GM10248 (cell line): ENCODE results near the gene SLCO3A1.

ENCODE experiments used
- CTCF ChIA-PET: fragments of 300-600 bp; sonication (Branson Sonifier 250); formaldehyde crosslinking; extraction: SDS; loops from one replicate; lab custom pipeline; 2021; ENCODE audit warnings: antibody characterized with exemption; lab: Yijun Ruan, JAX
- POLR2A ChIA-PET: fragments of 350-650 bp; sonication (Branson Sonifier 250); formaldehyde crosslinking; extraction: SDS; loops from one replicate; lab custom pipeline; 2020; ENCODE audit warnings: antibody characterized with exemption; lab: Yijun Ruan, JAX
- DNase-seq: peaks from one replicate; pipeline ENCODE4 v3.0.0; 2012; ENCODE audit errors: extremely low spot score
- CTCF ChIP-seq: IDR thresholded peaks from 2 replicates; pipeline ENCODE4 v1.5.1; 2012; ENCODE audit warnings: mild to moderate bottlenecking, low read depth; ENCODE audit errors: extremely low read depth, missing control alignments, control extremely low read depth

SLCO3A1 gene

DNA sequence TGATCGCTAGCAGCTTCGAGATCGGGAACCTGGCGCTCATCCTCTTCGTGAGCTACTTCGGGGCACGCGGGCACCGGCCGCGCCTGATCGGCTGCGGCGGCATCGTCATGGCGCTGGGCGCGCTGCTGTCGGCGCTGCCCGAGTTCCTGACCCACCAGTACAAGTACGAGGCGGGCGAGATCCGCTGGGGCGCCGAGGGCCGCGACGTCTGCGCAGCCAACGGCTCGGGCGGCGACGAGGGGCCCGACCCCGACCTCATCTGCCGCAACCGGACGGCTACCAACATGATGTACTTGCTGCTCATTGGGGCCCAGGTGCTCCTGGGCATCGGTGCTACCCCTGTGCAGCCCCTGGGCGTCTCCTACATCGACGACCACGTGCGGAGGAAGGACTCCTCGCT lies 62.5 kb downstream of the SLCO3A1 start:
- ChIA-PET POLR2A (no interaction called here), CTCF (interaction anchor here (1.4 kb wide), 2 partner anchors 10 to 13 kb away, joined by 3 read pairs; no protein-coding TSS in a partner anchor)
- TF ChIP-seq CTCF: no peak
- no peak for DNase-seq

DNA sequence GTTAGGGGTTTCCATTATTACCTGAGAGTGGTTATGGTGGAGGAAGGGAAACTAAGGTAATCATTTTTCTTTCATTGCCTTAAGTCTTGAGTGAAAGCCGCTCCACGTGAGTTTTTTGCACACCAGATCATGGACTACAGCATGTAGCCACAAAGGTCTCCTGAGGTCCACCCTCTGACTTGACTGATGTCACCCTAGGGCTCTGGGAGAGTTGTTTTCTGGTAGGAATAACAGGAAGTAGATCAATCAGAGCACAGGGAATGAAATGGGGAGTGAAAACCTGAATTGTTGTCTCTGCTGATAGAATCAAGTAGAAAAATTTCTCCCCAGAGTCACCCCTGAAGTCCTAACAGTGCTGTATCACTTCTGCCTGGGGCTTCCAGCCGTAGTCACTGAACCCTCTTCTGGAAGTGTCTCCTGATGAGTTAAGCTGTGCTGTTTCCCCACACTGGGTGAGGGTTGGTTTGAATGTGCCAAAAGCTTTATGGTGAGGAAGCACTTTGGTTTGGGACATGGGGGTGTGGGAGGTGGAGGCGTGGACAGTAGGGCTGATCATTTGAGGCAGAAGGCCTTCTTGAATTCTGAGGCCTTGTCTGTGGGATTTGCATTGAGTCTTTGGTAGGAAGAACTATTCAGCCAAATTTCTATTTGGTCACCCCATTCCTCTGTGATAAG lies 64.3 kb downstream of the SLCO3A1 start:
- ChIA-PET CTCF (interaction anchor here (1.2 to 1.4 kb wide), 2 partner anchors 11 to 15 kb away, joined by 3 read pairs; no protein-coding TSS in a partner anchor), POLR2A (no interaction called here)
- no peak for TF ChIP-seq CTCF
- no peak for DNase-seq

DNA sequence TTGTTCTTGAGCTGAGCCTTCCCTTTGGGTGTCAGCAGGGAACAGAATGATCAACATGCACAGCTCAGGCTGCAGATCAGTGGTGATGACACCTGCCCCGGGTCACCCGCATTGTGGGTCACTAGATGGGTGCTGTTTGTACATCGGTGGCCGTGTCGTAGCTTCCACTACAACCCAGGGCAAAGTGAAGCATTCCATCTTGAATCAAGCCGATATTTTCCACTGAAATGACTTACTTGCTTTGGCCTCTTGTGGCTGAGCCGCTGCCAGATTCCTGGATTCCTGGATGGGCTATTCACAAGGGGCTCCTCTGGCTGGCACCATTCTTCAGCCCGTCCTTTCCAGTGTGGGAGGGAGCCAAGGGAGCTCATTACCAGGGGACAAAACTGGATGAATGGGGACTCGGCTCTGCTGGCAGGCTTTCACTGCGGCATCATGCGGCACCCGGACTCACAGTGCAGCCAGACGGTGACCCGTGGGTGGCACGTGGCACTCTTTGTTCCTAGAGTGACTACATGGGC lies 65.6 kb downstream of the SLCO3A1 start:
- ChIA-PET POLR2A (no interaction called here), CTCF (interaction anchor here (1.2 kb wide), 1 partner anchor 10 kb away, joined by 3 read pairs; no protein-coding TSS in a partner anchor)
- DNase-seq: no peak
- no peak for TF ChIP-seq CTCF

DNA sequence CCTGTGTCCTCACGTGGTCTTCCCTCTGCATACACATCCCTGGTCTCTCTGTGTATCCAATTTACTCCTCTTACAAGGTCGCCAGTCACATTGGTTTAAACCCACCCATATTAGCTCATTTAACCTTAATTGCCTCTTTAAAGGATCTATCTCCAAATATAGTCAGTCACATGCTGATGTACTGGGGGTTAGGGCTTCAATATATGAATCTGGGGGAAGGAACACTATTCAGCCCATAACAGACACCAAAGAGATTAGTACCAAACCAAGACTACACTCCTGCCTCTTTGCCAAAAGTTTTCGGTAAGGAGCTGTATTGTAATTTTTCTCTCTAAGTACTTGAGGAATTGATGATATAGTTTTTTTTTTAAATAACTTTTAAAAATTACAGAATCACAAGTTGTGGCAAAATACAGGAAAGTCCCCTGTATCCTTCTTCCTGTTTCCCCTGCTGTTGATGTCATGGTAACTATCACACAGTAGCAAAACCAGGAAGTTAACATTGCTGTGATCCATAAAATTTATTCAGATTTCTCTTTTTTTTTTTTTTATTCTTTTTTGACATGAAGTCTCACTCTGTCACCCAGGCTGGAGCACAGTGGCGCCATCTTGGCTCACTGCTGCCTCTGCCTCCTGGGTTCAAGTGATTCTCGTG lies 67.8 kb downstream of the SLCO3A1 start:
- TF ChIP-seq CTCF: no peak
- ChIA-PET CTCF (interaction anchor here (1.1 kb wide), 1 partner anchor 12 kb away, joined by 5 read pairs; no protein-coding TSS in a partner anchor), POLR2A (no interaction called here)
- no peak for DNase-seq

- DNase-seq: no peak
- CTCF ChIA-PET: no interaction called here
- POLR2A ChIA-PET: no interaction called here
- no peak for TF ChIP-seq CTCF
Observed at GRCh38 chr15:91921843-91922198, 68.3 kb downstream of the SLCO3A1 start.

DNA sequence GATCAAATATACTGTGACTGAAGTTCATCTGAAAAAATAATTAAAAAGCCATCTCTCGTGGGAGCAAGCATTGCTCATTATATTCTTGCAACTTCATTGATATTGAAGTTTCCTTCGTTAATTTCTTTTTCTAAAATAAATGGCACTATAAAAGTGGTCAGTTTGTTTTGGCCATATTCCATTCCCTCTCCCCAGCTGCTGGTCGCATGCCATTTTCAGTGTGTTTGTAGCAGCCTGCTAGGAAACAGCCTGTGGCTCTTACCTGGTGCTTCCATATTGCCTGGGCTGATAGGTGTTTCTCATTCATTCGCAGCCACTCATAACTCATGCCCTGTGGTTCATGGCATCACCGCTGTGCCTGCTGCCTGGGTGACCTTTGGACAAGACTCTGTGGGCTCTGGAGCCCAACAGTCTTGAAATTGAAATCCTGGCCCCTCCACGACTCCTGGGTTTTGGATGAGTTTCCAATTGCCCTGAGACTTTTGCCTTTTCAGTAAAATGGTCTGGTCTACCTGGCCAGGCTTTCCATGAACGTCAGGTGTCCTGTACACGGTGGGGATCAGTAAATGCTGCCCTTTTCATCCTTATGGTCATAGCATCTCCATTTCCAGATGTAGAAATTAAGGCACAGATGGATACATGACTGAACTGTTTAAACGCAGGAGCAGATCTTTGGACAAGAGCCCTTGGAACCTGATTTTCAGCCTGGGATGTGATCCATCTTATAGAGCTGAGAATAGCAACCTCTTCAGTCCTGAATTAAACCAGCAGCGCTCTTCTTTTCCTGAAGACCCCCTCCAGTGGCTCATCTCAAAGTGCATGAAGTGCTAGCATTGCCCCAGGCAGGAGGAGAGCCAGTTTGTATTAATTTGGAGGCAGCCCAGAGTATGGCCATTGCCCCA lies 69.4 kb downstream of the SLCO3A1 start:
- no peak for DNase-seq
- TF ChIP-seq CTCF: no peak
- CTCF ChIA-PET: interaction anchor here (1.0 kb wide), 1 partner anchor 15 kb away, joined by 3 read pairs; no protein-coding TSS in a partner anchor
- POLR2A ChIA-PET: no interaction called here
